Measurements from ENCODE around the gene G6PC3.

G6PC3 gene

GRCh38 chr17:44076716-44077594 is 6.4 kb downstream of the G6PC3 start:
- no peaks in the 10 kb centered on the region for H3K9me3 ChIP-seq (ENCODE audit: low read length)
- peaks cover 73% of the 10 kb centered on the region for H3K36me3 ChIP-seq (ENCODE audit: insufficient read depth, low read length)
- H3K4me3 ChIP-seq (ENCODE audit: low read depth in 1 of 2, low read length in 2 of 2), result no peak overlapping the region
- H3K27ac ChIP-seq (ENCODE audit: low read depth, low read length), result no peak overlapping the region
- H3K27me3 ChIP-seq (ENCODE audit: control insufficient read depth in 1 of 2, insufficient read depth in 2 of 2, low read length in 2 of 2), result no peaks in the 10 kb centered on the region
- H3K4me1 ChIP-seq (ENCODE audit: insufficient read depth, low read length), result peaks cover 5% of the 10 kb centered on the region
- H3K9ac ChIP-seq (ENCODE audit: low read length), result no peak overlapping the region

GRCh38 chr17:44077595-44077909 is 7.0 kb downstream of the G6PC3 start:
- H3K27me3 ChIP-seq (ENCODE audit: control insufficient read depth in 1 of 2, insufficient read depth in 2 of 2, low read length in 2 of 2), result no peaks in the 10 kb centered on the region
- no peak overlapping the region for H3K4me3 ChIP-seq (ENCODE audit: low read depth in 1 of 2, low read length in 2 of 2)
- no peaks in the 10 kb centered on the region for H3K4me1 ChIP-seq (ENCODE audit: insufficient read depth, low read length)
- H3K36me3 ChIP-seq (ENCODE audit: insufficient read depth, low read length), result peaks cover 79% of the 10 kb centered on the region
- H3K9me3 ChIP-seq (ENCODE audit: low read length), result no peaks in the 10 kb centered on the region
- no peak overlapping the region for H3K9ac ChIP-seq (ENCODE audit: low read length)
- no peak overlapping the region for H3K27ac ChIP-seq (ENCODE audit: low read depth, low read length)

- H3K27ac ChIP-seq (ENCODE audit: low read depth, low read length), result no peak overlapping the region
- no peak overlapping the region for H3K9ac ChIP-seq (ENCODE audit: low read length)
- H3K4me1 ChIP-seq (ENCODE audit: insufficient read depth, low read length), result no peaks in the 10 kb centered on the region
- H3K4me3 ChIP-seq (ENCODE audit: low read depth in 1 of 2, low read length in 2 of 2), result no peak overlapping the region
- no peaks in the 10 kb centered on the region for H3K27me3 ChIP-seq (ENCODE audit: control insufficient read depth in 1 of 2, insufficient read depth in 2 of 2, low read length in 2 of 2)
- H3K36me3 ChIP-seq (ENCODE audit: insufficient read depth, low read length), result peaks cover 88% of the 10 kb centered on the region
- H3K9me3 ChIP-seq (ENCODE audit: low read length), result no peaks in the 10 kb centered on the region
Observed at GRCh38 chr17:44078412-44078811, 7.9 kb downstream of the G6PC3 start.

GRCh38 chr17:44079877-44080821 is 9.6 kb downstream of the G6PC3 start:
- Histone ChIP-seq H3K36me3 (ENCODE audit: insufficient read depth, low read length) (peaks cover 92% of the 10 kb centered on the region), H3K9ac (ENCODE audit: low read length) (no peak overlapping the region), H3K27ac (ENCODE audit: low read depth, low read length) (no peak overlapping the region)

GRCh38 chr17:44081681-44082080 is 11.1 kb downstream of the G6PC3 start:
- H3K36me3 ChIP-seq (ENCODE audit: insufficient read depth, low read length), result peaks cover 84% of the 10 kb centered on the region
- H3K4me3 ChIP-seq (ENCODE audit: low read depth in 1 of 2, low read length in 2 of 2), result no peak overlapping the region

More at GRCh38 chr17:44079877-44080821, 9.6 kb downstream of the G6PC3 start:
- H3K4me1 ChIP-seq (ENCODE audit: insufficient read depth, low read length), result no peaks in the 10 kb centered on the region
- H3K9me3 ChIP-seq (ENCODE audit: low read length), result no peaks in the 10 kb centered on the region
- H3K27me3 ChIP-seq (ENCODE audit: control insufficient read depth in 1 of 2, insufficient read depth in 2 of 2, low read length in 2 of 2), result no peaks in the 10 kb centered on the region
- H3K4me3 ChIP-seq (ENCODE audit: low read depth in 1 of 2, low read length in 2 of 2), result no peak overlapping the region

GRCh38 chr17:44082256-44082927 is 11.9 kb downstream of the G6PC3 start:
- no peak overlapping the region for H3K9ac ChIP-seq (ENCODE audit: low read length)
- no peaks in the 10 kb centered on the region for H3K9me3 ChIP-seq (ENCODE audit: low read length)
- no peaks in the 10 kb centered on the region for H3K27me3 ChIP-seq (ENCODE audit: control insufficient read depth in 1 of 2, insufficient read depth in 2 of 2, low read length in 2 of 2)
- no peak overlapping the region for H3K4me3 ChIP-seq (ENCODE audit: low read depth in 1 of 2, low read length in 2 of 2)
- peaks cover 4% of the 10 kb centered on the region for H3K4me1 ChIP-seq (ENCODE audit: insufficient read depth, low read length)
- H3K27ac ChIP-seq (ENCODE audit: low read depth, low read length), result no peak overlapping the region
- H3K36me3 ChIP-seq (ENCODE audit: insufficient read depth, low read length), result peaks cover 81% of the 10 kb centered on the region

More at GRCh38 chr17:44081681-44082080, 11.1 kb downstream of the G6PC3 start:
- Histone ChIP-seq H3K4me1 (ENCODE audit: insufficient read depth, low read length) (no peaks in the 10 kb centered on the region), H3K9me3 (ENCODE audit: low read length) (no peaks in the 10 kb centered on the region), H3K27me3 (ENCODE audit: control insufficient read depth in 1 of 2, insufficient read depth in 2 of 2, low read length in 2 of 2) (no peaks in the 10 kb centered on the region), H3K27ac (ENCODE audit: low read depth, low read length) (no peak overlapping the region), H3K9ac (ENCODE audit: low read length) (no peak overlapping the region)

- no peak overlapping the region for H3K4me3 ChIP-seq (ENCODE audit: low read depth in 1 of 2, low read length in 2 of 2)
- H3K9me3 ChIP-seq (ENCODE audit: low read length), result no peaks in the 10 kb centered on the region
- no peaks in the 10 kb centered on the region for H3K27me3 ChIP-seq (ENCODE audit: control insufficient read depth in 1 of 2, insufficient read depth in 2 of 2, low read length in 2 of 2)
- no peak overlapping the region for H3K9ac ChIP-seq (ENCODE audit: low read length)
- H3K36me3 ChIP-seq (ENCODE audit: insufficient read depth, low read length), result peaks cover 81% of the 10 kb centered on the region
- H3K27ac ChIP-seq (ENCODE audit: low read depth, low read length), result no peak overlapping the region
- H3K4me1 ChIP-seq (ENCODE audit: insufficient read depth, low read length), result peaks cover 4% of the 10 kb centered on the region
Observed at GRCh38 chr17:44083250-44083849, 12.8 kb downstream of the G6PC3 start.

- no peaks in the 10 kb centered on the region for H3K9me3 ChIP-seq (ENCODE audit: low read length)
- H3K27me3 ChIP-seq (ENCODE audit: control insufficient read depth in 1 of 2, insufficient read depth in 2 of 2, low read length in 2 of 2), result no peaks in the 10 kb centered on the region
- peaks cover 81% of the 10 kb centered on the region for H3K36me3 ChIP-seq (ENCODE audit: insufficient read depth, low read length)
- no peak overlapping the region for H3K4me3 ChIP-seq (ENCODE audit: low read depth in 1 of 2, low read length in 2 of 2)
- H3K4me1 ChIP-seq (ENCODE audit: insufficient read depth, low read length), result peaks cover 4% of the 10 kb centered on the region
- H3K9ac ChIP-seq (ENCODE audit: low read length), result no peak overlapping the region
- H3K27ac ChIP-seq (ENCODE audit: low read depth, low read length), result no peak overlapping the region
Observed at GRCh38 chr17:44084131-44084538, 13.6 kb downstream of the G6PC3 start.

GRCh38 chr17:44084921-44085320 is 14.4 kb downstream of the G6PC3 start:
- Histone ChIP-seq H3K27me3 (ENCODE audit: control insufficient read depth in 1 of 2, insufficient read depth in 2 of 2, low read length in 2 of 2) (no peaks in the 10 kb centered on the region), H3K36me3 (ENCODE audit: insufficient read depth, low read length) (peaks cover 76% of the 10 kb centered on the region), H3K9me3 (ENCODE audit: low read length) (no peaks in the 10 kb centered on the region), H3K9ac (ENCODE audit: low read length) (no peak overlapping the region), H3K4me3 (ENCODE audit: low read depth in 1 of 2, low read length in 2 of 2) (no peak overlapping the region), H3K27ac (ENCODE audit: low read depth, low read length) (no peak overlapping the region), H3K4me1 (ENCODE audit: insufficient read depth, low read length) (peaks cover 4% of the 10 kb centered on the region)

- H3K27ac ChIP-seq (ENCODE audit: low read depth, low read length), result no peak overlapping the region
- H3K9me3 ChIP-seq (ENCODE audit: low read length), result no peaks in the 10 kb centered on the region
- H3K27me3 ChIP-seq (ENCODE audit: control insufficient read depth in 1 of 2, insufficient read depth in 2 of 2, low read length in 2 of 2), result no peaks in the 10 kb centered on the region
- no peak overlapping the region for H3K4me3 ChIP-seq (ENCODE audit: low read depth in 1 of 2, low read length in 2 of 2)
- peaks cover 4% of the 10 kb centered on the region for H3K4me1 ChIP-seq (ENCODE audit: insufficient read depth, low read length)
- H3K9ac ChIP-seq (ENCODE audit: low read length), result no peak overlapping the region
- H3K36me3 ChIP-seq (ENCODE audit: insufficient read depth, low read length), result peaks cover 68% of the 10 kb centered on the region
Observed at GRCh38 chr17:44085908-44086307, 15.4 kb downstream of the G6PC3 start.
